GM12878 (cell line): ENCODE data around the gene CTBP1. TPM values are rescaled to one million over a fixed set of nuclear protein-coding genes. Genes with fewer than 3 reads are reported as not detected.

Source experiments
- ATAC-seq: fragments of 200-7000 bp; cut with Tn5 transposase; 3 replicates; pipeline ENCODE4 v1.9.1; 2020; ENCODE audit warnings: mild to moderate bottlenecking, moderate library complexity
- BruUV-seq: library from RNA; stranded (reverse); fragments of 400-500 nt; replicated peaks from 2 replicates; lab custom pipeline; 2021; lab: Mats Ljungman, UMichigan
- CTCF ChIA-PET: fragments of 300-600 bp; sonication (Branson Sonifier 250); formaldehyde crosslinking; extraction: SDS; loops from one replicate; lab custom pipeline; 2021; ENCODE audit warnings: inconsistent platforms; lab: Yijun Ruan, JAX
- POLR2A ChIA-PET: fragments of 350-600 bp; formaldehyde crosslinking; extraction: SDS; loops from one replicate; lab custom pipeline; 2021; ENCODE audit warnings: inconsistent platforms; lab: Charles Lee
- RAD21 ChIA-PET: fragments of 300-600 bp; sonication (Branson Sonifier 250); formaldehyde crosslinking; loops from one replicate; lab custom pipeline; 2023; ENCODE audit warnings: antibody characterized with exemption; ENCODE audit not compliant: unreplicated experiment; lab: Charles Lee
- SMC1A ChIA-PET: fragments of 300-600 bp; sonication (Branson Sonifier 250); formaldehyde crosslinking; loops from one replicate; lab custom pipeline; 2023; ENCODE audit not compliant: unreplicated experiment, uncharacterized antibody; lab: Charles Lee
- DNase-seq: peaks from one replicate; pipeline ENCODE4 v3.0.0-alpha.2; 2011; ENCODE audit warnings: low read depth, low spot score
- FAIRE-seq: peaks from 3 replicates; lab custom pipeline; 2011; peaks lifted over from hg19 to GRCh38; lab: Jason Lieb, UNC
- H2AFZ ChIP-seq: 2 replicates; pipeline ENCODE4 v1.6.0; 2011; ENCODE audit warnings: low read depth, low read length, control low read depth; ENCODE audit not compliant: control insufficient read depth
- H3K27ac ChIP-seq: 2 replicates; pipeline ENCODE4 v1.5.1; 2011; ENCODE audit warnings: control low read depth; ENCODE audit not compliant: control insufficient read depth, insufficient read depth
- H3K27me3 ChIP-seq, 2 experiments: replicated peaks in 1 of 2; 2 replicates each; pipeline versions ENCODE4 v1.6.0 to v1.6.1; 2011; ENCODE audit warnings: low read length in 1 of 2; ENCODE audit not compliant: control insufficient read depth in 2 of 2, insufficient read depth in 2 of 2
- H3K36me3 ChIP-seq, 2 experiments: 2 replicates each; pipeline ENCODE4 v1.5.1; 2011; ENCODE audit warnings: low read length in 1 of 2; ENCODE audit not compliant: control insufficient read depth in 2 of 2, insufficient read depth in 2 of 2
- H3K4me1 ChIP-seq: 2 replicates; pipeline ENCODE4 v1.6.1; 2011; ENCODE audit warnings: mild to moderate bottlenecking, low read length, moderate library complexity, mixed read lengths; ENCODE audit not compliant: control insufficient read depth, insufficient read depth
- H3K4me2 ChIP-seq: 2 replicates; pipeline ENCODE4 v1.6.0; 2011; ENCODE audit warnings: control low read depth; ENCODE audit not compliant: control insufficient read depth, insufficient read depth
- H3K4me3 ChIP-seq: fragments of 200-600 bp; sonication (generic); 2 replicates; pipeline ENCODE4 v1.5.1; 2016
- H3K79me2 ChIP-seq: 2 replicates; pipeline ENCODE4 v1.6.0; 2011; ENCODE audit warnings: low read length; ENCODE audit not compliant: control insufficient read depth, insufficient read depth
- H3K9ac ChIP-seq: 2 replicates; pipeline ENCODE4 v1.8.0; 2011; ENCODE audit warnings: low read length, control low read depth, mixed read lengths; ENCODE audit not compliant: control insufficient read depth, insufficient read depth
- H3K9me3 ChIP-seq: replicated peaks from 3 replicates; pipeline ENCODE4 v1.5.1; 2011; ENCODE audit warnings: mild to moderate bottlenecking, low read length; ENCODE audit not compliant: control insufficient read depth, insufficient read depth
- H4K20me1 ChIP-seq: 2 replicates; pipeline ENCODE4 v1.6.0; 2011; ENCODE audit not compliant: control insufficient read depth, insufficient read depth
- BHLHE40 ChIP-seq, 2 experiments: fragments of 450-650 bp in 1 of 2; IDR thresholded peaks; 2 replicates each; pipeline ENCODE4 v1.6.1; 2011 to 2017; ENCODE audit warnings: low read depth in 2 of 2, borderline replicate concordance in 1 of 2, improper control_type of control experiment in 1 of 2, low read length in 1 of 2, mild to moderate bottlenecking in 1 of 2
- EZH2 ChIP-seq: IDR thresholded peaks from 2 replicates; pipeline ENCODE4 v1.6.1; 2012; ENCODE audit warnings: low read depth, mild to moderate bottlenecking, control low read depth, inconsistent platforms, low read length, borderline replicate concordance; ENCODE audit not compliant: control insufficient read depth
- RB1 ChIP-seq: fragments of 450-650 bp; formaldehyde crosslinking; IDR thresholded peaks from 2 replicates; pipeline ENCODE4 v1.6.1; 2017; ENCODE audit warnings: mild to moderate bottlenecking, borderline replicate concordance
- WGBS: methylation state at CpG from one replicate; pipeline ENCODE4 v1.1.6; 2016; ENCODE audit warnings: low lambda C conversion rate; ENCODE audit not compliant: insufficient replicate concordance, insufficient coverage; ENCODE audit errors: missing lambda C conversion rate; 5-methylcytosine and 5-hydroxymethylcytosine counted together
- in situ Hi-C: fragments of 300-500 bp; cut with MboI; formaldehyde crosslinking; loops from 9 replicates; pipeline ENCODE4 v1.14.3; 2018; ENCODE audit warnings: mixed read lengths
- intact Hi-C: fragments of 100-400 bp; cut with micrococcal nuclease; formaldehyde crosslinking; loops from one replicate; pipeline ENCODE4 v1.14.2; 2022; ENCODE audit not compliant: unreplicated experiment
- polyA plus RNA-seq, 11 experiments: library from polyadenylated mRNA; depleted of rRNA in 4 of 11; unstranded in 6 of 11; stranded (reverse) in 5 of 11; fragments of >200 nt; fragmentation: Nextera tagmentation in 4 of 11; fragmentation: Illumina TruSeq in 1 of 11; extraction: Ambion mirVana in 4 of 11; extraction: Trizol in 1 of 11; gene quantifications; 1 replicate in 1 of 11; 2 replicates in 10 of 11; pipeline versions ENCODE4 v1.2.1 to v1.2.3, GENCODE V29; 2011 to 2016; ENCODE audit warnings: inconsistent platforms in 2 of 11, missing spikeins in 2 of 11, low read depth in 1 of 11
- total RNA-seq, 4 experiments: library from RNA; depleted of rRNA in 3 of 4; stranded (reverse); fragments of >200 nt in 3 of 4; fragmentation: Illumina TruSeq in 1 of 4; extraction: Trizol in 1 of 4; gene quantifications; 2 replicates each; pipeline versions ENCODE4 v1.2.1 to v1.2.3, GENCODE V29; 2013 to 2021
- TF ChIP-seq, protein P1 (sequence below): fragments of 150-350 bp; IDR thresholded peaks from 2 replicates; pipeline ENCODE4 v1.6.1; 2014; ENCODE audit warnings: mild to moderate bottlenecking, low read depth, low read length
- TF ChIP-seq, protein P2 (sequence below): fragments of 450-650 bp; IDR thresholded peaks from 2 replicates; pipeline ENCODE4 v1.6.1; 2017; ENCODE audit warnings: mild to moderate bottlenecking, moderate library complexity

Gene CTBP1
- total and polyA plus RNA-seq, 10 of the 15 experiments (the other 5 are each of a cell fraction or from before 2014, with no cell fraction given): 7.4 to 182 (median 63.1) TPM

DNA sequence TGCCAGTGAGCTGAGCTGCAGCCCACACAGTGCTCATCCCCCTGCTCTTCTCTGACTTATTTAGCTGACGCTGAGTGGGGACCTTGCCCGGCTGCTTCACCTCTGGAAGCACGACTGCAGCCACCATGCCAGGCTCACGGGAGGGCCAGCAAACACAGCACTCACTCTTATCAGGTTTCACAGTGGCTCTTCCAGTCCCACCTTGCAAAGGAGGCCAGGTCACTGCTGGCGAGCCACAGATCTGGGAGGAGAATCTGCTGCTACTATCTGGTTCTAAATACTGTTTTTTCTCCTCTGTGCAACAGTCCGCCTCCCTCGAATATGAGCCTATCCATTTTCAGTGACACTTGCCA is 69.9 kb downstream of the CTBP1 start (continued):
- TF ChIP-seq RB1: no peak
- TF ChIP-seq, protein P1, sequence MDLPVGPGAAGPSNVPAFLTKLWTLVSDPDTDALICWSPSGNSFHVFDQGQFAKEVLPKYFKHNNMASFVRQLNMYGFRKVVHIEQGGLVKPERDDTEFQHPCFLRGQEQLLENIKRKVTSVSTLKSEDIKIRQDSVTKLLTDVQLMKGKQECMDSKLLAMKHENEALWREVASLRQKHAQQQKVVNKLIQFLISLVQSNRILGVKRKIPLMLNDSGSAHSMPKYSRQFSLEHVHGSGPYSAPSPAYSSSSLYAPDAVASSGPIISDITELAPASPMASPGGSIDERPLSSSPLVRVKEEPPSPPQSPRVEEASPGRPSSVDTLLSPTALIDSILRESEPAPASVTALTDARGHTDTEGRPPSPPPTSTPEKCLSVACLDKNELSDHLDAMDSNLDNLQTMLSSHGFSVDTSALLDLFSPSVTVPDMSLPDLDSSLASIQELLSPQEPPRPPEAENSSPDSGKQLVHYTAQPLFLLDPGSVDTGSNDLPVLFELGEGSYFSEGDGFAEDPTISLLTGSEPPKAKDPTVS: no peak
- TF ChIP-seq, protein P2, sequence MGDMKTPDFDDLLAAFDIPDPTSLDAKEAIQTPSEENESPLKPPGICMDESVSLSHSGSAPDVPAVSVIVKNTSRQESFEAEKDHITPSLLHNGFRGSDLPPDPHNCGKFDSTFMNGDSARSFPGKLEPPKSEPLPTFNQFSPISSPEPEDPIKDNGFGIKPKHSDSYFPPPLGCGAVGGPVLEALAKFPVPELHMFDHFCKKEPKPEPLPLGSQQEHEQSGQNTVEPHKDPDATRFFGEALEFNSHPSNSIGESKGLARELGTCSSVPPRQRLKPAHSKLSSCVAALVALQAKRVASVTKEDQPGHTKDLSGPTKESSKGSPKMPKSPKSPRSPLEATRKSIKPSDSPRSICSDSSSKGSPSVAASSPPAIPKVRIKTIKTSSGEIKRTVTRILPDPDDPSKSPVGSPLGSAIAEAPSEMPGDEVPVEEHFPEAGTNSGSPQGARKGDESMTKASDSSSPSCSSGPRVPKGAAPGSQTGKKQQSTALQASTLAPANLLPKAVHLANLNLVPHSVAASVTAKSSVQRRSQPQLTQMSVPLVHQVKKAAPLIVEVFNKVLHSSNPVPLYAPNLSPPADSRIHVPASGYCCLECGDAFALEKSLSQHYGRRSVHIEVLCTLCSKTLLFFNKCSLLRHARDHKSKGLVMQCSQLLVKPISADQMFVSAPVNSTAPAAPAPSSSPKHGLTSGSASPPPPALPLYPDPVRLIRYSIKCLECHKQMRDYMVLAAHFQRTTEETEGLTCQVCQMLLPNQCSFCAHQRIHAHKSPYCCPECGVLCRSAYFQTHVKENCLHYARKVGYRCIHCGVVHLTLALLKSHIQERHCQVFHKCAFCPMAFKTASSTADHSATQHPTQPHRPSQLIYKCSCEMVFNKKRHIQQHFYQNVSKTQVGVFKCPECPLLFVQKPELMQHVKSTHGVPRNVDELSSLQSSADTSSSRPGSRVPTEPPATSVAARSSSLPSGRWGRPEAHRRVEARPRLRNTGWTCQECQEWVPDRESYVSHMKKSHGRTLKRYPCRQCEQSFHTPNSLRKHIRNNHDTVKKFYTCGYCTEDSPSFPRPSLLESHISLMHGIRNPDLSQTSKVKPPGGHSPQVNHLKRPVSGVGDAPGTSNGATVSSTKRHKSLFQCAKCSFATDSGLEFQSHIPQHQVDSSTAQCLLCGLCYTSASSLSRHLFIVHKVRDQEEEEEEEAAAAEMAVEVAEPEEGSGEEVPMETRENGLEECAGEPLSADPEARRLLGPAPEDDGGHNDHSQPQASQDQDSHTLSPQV: no peak

DNA sequence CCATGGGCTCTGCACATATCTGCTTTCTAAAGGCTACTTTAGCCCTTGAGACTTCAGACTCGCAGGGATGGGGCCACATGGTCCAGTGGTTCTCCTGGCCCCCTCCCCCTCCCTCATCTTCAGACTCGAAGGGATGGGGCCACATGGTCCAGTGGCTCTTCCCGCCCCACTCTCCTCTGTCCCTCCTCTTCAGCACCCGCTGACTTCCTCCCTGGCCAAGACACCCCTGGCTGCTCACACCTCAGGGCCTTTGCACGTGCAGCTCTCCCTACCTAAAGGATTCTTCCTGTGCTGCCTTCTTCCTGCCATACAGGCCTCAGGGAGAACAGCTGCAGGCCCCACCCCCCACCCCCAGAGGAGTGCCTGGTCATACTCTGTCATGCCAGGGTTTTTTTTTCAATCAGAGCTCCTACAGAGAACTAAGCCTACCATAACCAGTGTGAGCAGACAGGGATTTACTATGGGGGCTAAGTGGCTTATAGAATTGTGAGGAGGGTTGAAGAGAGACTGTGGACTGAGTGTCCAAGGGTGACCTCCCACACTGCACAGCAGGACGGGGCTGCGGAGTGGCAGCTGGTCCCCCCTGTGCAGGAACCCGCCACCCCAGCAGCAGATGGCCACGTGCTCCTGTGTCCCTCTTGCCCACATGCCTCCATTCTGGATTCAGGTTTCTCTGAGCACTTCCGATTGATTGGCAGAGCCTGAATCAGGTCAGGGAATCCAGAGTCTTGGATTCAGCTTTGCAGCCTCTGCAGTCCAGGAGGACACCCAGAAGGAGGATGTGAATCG is 70.4 kb downstream of the CTBP1 start:
- DNase-seq (no peak), ATAC-seq (no peak), FAIRE-seq (no peak)
- SMC1A ChIA-PET: no interaction called here
- intact Hi-C loops: no loop called here
- H4K20me1 ChIP-seq: no peaks in the 10 kb centered on the region
- WGBS: 63% methylated on average over 11 of the region's 11 CpGs
- POLR2A ChIA-PET: no interaction called here
- H2AFZ ChIP-seq: no peak overlapping the region
- RAD21 ChIA-PET: no interaction called here
- in situ Hi-C loops: no loop called here
- no peak overlapping the region for H3K4me2 ChIP-seq
- CTCF ChIA-PET: interaction anchor here (0.7 kb wide), 1 partner anchor 346 kb away, joined by 3 read pairs; no protein-coding TSS in a partner anchor
- TF ChIP-seq BHLHE40 (IDR thresholded peaks at IDR 0.05; ENCODE audit: borderline replicate concordance in 1 of 2, low read depth in 2 of 2, low read length in 1 of 2): peak in 1 of 2 experiments; percentile 18; a peak in 1 of 4 replicates
- no peak for TF ChIP-seq EZH2
- no peaks in the 10 kb centered on the region for H3K79me2 ChIP-seq
- H3K36me3 ChIP-seq: no peaks in the 10 kb centered on the region
- no peak overlapping the region for H3K4me3 ChIP-seq
- H3K9ac ChIP-seq: no peak overlapping the region
- H3K4me1 ChIP-seq: peaks cover 7% of the 10 kb centered on the region
- H3K9me3 ChIP-seq: peaks cover 17% of the 10 kb centered on the region
- H3K27me3 ChIP-seq: no peaks in the 10 kb centered on the region
- no TSS peak for BruUV-seq
- H3K27ac ChIP-seq: no peak overlapping the region
